ENCODE data around the gene ACTN2. TPM values are rescaled to one million over a fixed set of nuclear protein-coding genes. Genes with fewer than 3 reads are reported as not detected.

The ACTN2 gene
- total RNA-seq, 1 donor from 2014 or later, result 1.1 TPM

Other genes starting within 250 kb of the ACTN2 start
- 70.6 and 84.2 TPM in 2 replicates for gene LGALS8, start 162.5 kb upstream of the ACTN2 start, total RNA-seq
- 42.9 and 64.4 TPM in 2 replicates for gene HEATR1, start 82.0 kb upstream of the ACTN2 start, total RNA-seq
- gene MTR, start 108.8 kb downstream of the ACTN2 start, total RNA-seq, result 37.5 and 39.9 TPM in 2 replicates

Measured in pulmonary artery endothelial cell (primary cell).